IPS-NIHi11 (cell line): Measurements from ENCODE around the gene RAD51B.
"Not testable (repeated sequence)": the region's sequence is repeated elsewhere in the genome, so short reads cannot be mapped to it uniquely, and the experiment has no call there.

ENCODE experiments used
- DNase-seq: peaks from one replicate; pipeline ENCODE4 v3.0.0; 2012; ENCODE audit warnings: mixed read lengths, low spot score

The RAD51B gene

GRCh38 chr14:68112442-68112841, 292.9 kb downstream of the RAD51B start:
- no peak for DNase-seq

GRCh38 chr14:68113343-68113930, 293.9 kb downstream of the RAD51B start:
- DNase-seq = no peak

GRCh38 chr14:68115952-68116351, 296.4 kb downstream of the RAD51B start:
- DNase-seq = not testable (repeated sequence)

DNA sequence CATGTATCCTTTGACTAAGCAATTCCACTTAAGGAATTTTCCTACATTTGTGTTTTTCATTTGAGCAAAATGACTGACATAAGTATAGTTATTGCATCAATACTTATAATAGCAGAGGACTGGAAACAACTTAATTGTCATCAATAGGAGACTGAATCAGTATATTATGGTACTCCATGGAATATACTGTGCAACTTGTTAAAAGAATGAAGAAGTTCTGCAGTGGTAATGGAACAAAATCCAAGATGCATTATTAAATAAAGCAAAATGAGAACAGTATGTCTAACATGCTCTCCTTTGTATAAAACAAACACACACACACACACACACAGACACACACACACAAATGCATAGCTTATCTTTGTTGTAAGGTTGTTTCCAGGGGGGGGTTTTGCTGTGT, 303.1 kb downstream of the RAD51B start:
- no peak for DNase-seq

GRCh38 chr14:68124050-68124449, 304.5 kb downstream of the RAD51B start:
- DNase-seq = no peak

- no peak for DNase-seq
Measured at GRCh38 chr14:68124979-68125731, 305.6 kb downstream of the RAD51B start.

DNA sequence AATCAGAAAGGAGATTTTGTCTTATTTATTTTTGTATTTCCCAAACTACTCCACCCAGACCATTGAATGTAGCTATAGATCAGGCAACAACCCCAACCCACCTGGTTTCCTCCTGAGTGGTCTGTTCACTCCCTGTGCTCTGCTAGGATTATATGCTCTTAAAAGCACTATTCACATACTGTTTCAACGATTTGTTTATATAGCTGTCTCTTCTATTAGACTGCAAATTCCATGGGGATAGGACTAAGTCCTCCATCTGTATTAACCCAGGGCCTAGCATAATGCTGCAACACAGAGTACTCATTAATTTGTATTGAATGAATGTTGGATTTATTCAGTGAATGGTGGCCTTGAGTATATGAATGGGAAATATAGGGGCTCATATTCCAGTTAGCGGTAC, 307.6 kb downstream of the RAD51B start:
- DNase-seq = no peak

DNA sequence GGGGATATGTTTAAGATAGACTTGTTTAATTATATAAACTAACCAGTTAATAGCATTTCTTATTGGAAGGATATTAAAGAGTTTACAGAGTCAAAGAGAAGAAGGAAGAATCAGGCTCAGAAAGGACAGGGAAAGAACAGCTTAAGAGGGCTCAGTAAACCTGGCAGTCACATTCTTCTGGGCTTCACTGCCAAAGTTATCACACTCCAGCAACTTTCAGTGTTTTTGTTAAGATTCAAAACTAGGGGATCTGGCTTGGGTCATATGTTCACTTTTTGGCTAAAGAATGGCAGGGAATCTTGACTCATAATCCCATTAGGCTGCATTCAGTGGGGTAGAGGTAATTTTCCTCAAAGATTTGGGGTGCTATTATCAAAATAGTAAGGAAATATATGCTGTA, 312.3 kb downstream of the RAD51B start:
- no peak for DNase-seq

DNA sequence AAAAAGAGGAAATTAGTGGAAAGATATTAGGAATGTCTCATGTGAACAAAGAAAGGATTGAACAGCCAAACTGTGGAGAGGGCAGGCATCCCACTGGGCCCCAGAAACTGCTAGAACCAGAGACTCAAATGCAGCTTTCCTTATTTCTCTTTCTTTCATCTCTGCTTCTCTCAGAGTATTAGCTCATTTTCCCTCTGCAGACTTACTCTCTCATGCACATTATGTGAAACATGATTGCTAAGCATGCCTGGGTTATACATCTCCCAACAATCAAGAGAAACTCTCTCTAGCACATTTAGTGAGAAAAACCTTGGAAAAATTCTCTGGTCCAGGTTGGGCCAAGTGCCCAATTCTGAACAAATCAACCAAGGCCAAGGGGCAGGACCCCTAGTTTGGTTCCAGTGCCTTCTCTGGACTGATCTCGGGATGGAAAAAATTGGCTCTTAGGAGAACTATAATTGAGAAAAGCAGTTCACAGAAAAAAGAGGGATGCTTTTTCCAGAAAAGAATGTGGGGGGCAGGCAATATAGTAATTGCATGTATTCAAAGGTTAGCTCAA, 313.1 kb downstream of the RAD51B start:
- DNase-seq = no peak

DNA sequence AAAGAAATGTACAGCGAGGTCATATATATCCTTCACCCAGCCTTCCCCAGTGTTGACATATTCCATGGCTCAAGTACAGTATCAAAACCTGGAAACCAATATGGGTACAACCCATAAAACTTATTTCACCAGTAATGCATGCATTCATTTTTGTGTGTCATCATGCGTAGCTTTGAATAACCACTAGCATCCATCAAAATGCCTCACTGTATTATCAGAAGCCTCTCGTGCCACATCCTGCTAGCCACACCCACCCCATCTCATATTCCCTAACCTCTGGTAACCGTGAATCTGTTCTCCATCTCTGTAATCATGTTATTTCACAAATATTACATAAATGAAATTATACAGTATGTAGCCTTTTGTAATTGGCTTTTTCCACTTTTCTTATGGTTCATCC, 314.3 kb downstream of the RAD51B start:
- no peak for DNase-seq

- no peak for DNase-seq
Measured at GRCh38 chr14:68135028-68135427, 315.4 kb downstream of the RAD51B start.

GRCh38 chr14:68135566-68135965, 316.0 kb downstream of the RAD51B start:
- DNase-seq = no peak

DNA sequence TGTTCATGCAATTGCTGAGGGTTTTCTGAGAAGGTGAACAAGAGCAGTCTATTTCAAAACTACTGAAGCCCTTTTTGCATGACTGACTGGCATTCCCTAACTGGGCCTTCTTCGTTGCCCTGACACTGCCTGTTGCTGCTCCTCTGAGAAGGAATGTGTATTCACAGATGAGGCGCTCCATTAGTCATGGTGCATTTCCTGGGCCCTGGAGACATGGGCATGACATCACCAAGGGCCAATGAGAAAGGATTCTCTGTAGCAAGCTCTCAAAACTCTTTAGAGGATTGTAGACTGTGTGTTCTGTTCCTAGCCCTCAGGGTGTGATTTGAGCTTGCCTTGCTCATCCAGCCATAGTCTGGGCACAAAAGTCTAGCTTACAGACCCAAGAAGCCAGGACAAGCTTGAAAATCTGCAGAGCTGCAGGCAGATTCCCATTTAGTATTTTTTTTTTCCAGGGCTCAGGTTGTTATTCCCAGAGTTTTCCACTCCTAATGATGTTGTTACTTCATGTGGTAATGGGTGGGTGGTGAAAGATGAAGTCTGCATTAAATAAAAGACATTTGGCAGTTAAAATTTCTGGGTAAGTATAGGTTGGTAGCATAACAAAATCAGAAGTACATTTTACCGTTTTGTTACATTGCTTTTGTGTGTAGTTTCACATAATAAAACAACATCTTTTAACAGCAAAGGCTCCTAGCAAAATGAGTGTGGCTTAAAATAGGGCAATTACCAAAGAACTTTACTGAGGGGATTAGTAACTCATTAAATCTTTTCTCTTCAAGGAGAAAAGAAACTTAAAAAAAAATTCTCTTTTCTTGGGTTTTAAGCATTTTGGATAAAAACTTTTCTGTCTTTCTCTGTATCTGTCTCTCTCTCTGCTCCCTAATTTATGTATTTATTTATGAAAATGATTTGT, 318.4 kb downstream of the RAD51B start:
- DNase-seq = peak; percentile 82

DNA sequence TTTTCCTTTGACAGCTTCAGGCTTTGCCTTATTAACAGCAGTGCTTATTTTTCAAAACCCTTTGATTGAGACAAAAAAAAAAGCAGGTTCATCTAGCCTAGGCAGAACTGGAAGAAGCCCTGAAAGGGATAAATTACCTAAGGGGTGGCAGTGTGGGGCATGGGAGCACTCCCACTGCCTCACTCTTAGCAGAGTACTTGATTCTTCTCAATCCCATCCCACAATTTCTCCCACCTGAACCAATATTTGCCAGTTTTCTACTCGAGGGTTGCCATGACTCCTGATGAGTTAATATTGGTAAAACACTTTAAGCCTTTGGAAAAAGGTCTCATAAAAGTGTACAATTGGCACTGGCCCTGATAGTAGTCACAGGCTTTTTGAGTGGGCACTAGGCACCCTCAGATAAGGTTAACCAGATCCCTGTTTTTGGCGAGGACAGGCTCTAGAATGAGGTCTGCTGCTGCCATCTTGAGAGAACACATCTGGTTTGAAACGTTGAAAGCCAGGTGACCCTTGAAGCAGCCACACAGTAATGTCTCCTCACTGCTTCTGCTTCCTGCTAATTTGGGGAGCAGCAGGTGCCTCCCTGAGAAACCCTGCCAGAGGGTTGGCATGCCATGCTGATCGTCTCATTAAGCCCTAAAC, 320.0 kb downstream of the RAD51B start:
- no peak for DNase-seq

GRCh38 chr14:68140076-68140741, 320.6 kb downstream of the RAD51B start:
- DNase-seq = peak; percentile 18

DNA sequence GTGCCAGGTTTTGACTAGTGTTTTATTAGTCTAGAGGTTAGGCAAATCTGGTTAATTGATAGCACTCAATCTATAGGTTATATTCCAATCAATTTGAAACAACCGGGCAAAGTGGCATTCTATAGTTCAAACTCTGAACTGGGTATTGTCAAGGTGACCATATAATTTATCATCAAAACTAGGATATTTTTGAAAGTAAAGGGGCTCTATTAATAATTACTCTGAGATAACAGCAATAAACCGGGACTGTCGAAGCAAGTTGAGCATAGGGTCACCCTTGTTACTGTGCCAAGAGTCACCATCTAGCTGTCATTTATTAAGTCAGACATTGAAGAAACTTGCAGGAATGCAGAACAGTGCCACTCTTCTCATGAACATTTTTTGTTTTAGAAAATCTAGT, 321.2 kb downstream of the RAD51B start:
- DNase-seq = no peak

GRCh38 chr14:68141281-68142088, 321.9 kb downstream of the RAD51B start:
- no peak for DNase-seq

DNA sequence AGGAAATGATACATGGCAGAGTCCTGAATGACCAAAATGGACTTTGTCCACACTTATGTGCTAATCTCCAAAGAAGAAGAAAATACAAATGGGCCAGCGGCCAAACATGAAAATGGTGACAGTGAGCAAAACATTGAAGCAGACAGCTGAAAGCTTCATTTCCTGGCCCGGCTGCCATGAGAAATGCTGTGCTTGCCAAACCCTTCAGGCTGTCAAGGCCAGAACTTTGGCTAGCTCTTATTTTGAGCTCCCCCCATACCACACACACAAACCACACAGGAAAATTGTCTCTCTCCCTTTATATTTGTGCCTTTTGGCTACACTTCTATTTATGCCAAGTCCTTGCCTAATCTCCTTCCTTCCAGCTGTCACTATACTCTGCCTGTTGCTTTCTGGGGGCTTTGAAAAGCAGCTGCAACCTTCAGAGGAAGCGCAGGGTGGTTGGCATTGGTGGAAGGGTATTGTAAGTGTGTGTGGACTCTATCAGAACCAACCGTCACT, 323.8 kb downstream of the RAD51B start:
- no peak for DNase-seq

- no peak for DNase-seq
Measured at GRCh38 chr14:68144051-68144681, 324.6 kb downstream of the RAD51B start.

GRCh38 chr14:68145036-68145435, 325.5 kb downstream of the RAD51B start:
- no peak for DNase-seq
